GM21619 (cell line): ENCODE measurements around the gene RAB5IF.
"Not testable (repeated sequence)": the region's sequence is repeated elsewhere in the genome, so short reads cannot be mapped to it uniquely, and the experiment has no call there.

Source experiments
- ATAC-seq: cut with Tn5 transposase; IDR thresholded peaks from one replicate; pipeline ENCODE4 v1.9.1; 2021; ENCODE audit not compliant: unreplicated experiment

Gene RAB5IF

DNA sequence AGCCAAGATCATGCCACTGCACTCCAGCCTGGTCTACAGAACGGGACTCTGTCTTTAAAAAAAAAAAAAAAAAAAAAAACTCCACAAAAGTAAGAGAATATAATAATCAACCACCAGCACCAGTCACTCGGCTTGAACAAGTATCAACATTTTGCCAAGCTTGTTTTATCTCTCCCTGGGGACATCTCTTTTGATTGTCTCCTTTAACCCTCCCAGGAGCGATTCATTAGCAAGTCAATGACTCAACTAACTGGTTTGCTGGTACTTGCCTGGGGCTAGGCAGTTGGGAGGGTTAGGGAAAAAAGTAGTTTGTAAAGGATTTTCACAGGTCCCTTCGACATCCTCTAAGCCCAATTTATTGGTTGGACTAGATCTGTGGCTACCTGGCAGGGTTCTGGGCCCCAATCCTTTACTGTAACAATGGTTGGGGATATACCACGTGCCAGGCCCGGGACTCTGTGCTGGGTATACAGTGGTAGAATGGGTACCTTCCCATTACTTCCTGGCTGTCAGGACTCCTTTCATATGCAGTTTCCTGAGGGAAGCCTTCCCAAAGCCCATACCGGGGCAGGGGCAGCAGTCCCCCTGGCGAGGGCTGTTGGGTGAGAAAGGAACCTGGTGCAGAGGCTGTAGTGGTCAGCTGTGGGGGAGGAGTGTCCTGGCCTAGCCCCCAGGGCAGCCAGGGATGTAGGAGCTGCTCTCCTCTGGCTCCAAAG is 20.0 kb upstream of the RAB5IF start:
- ATAC-seq, result no peak

GRCh38 chr20:36587388-36588070 is 18.1 kb upstream of the RAB5IF start:
- ATAC-seq, result no peak

- no peak for ATAC-seq
These were observed 14.3 kb upstream of the RAB5IF start for GRCh38 chr20:36591281-36591680.

GRCh38 chr20:36591854-36592641 is 13.5 kb upstream of the RAB5IF start:
- ATAC-seq, result no peak

GRCh38 chr20:36593347-36593929 is 12.1 kb upstream of the RAB5IF start:
- ATAC-seq, result no peak

DNA sequence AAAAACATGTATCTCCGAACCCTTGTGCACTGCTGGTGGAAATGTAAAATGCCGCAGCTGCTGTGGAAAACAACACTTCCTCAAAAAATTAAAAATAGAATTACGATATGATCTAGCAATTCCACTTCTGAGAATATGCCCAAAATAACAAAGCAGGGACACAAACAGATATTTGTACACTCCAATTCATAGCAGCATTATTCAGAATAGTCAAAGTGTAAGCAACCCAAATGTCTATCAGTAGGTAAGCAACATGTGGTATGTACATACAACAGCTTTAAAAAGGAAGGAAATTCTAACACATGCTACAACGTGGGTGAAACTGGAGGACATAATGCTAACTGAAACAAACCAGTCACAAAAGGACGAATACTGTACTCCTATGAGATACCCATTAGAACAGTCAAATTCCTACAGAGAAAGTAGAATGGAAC is 5.7 kb upstream of the RAB5IF start:
- no peak for ATAC-seq

DNA sequence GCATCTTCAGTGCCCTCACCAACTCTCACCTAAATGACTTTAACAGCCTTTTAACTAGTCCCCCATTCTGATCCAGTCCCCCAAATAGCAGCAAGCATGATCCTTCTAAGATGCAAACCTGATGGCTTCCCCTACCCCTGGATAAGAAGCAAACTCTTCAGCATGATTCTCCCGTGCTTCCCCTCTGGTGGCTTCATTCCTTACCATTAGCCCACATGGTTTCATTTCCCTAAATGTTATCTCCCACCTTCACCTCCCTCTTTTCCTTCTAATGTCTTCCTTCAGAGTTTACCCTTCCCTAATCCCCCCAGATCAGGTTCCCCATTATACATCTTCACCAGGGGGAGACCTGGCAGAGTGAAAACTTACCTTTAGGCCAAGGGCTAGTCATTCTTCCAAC is 4.0 kb upstream of the RAB5IF start:
- ATAC-seq, result no peak

DNA sequence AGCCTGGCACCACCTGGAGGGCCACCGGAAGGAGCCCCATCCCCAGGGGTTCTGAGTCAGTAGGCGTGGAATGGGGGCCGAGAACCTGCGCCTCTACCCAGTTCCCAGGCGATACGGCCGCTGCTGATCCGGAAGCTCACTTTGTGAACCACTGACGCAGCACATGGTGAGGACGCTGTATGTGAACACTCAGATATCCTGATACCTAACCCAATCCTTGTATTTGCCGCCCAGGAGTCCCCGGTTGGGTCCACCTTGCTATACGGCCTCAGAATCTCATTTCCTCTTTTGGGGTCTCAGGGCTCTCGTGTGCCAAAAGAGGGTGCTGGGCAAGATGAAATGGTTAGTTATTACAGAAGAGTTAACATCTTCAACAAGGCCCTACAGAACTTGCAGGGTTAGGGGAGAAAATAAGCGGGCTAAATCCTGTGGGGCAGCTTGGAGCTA is 604 bp upstream of the RAB5IF start:
- peak; percentile 35 for ATAC-seq

DNA sequence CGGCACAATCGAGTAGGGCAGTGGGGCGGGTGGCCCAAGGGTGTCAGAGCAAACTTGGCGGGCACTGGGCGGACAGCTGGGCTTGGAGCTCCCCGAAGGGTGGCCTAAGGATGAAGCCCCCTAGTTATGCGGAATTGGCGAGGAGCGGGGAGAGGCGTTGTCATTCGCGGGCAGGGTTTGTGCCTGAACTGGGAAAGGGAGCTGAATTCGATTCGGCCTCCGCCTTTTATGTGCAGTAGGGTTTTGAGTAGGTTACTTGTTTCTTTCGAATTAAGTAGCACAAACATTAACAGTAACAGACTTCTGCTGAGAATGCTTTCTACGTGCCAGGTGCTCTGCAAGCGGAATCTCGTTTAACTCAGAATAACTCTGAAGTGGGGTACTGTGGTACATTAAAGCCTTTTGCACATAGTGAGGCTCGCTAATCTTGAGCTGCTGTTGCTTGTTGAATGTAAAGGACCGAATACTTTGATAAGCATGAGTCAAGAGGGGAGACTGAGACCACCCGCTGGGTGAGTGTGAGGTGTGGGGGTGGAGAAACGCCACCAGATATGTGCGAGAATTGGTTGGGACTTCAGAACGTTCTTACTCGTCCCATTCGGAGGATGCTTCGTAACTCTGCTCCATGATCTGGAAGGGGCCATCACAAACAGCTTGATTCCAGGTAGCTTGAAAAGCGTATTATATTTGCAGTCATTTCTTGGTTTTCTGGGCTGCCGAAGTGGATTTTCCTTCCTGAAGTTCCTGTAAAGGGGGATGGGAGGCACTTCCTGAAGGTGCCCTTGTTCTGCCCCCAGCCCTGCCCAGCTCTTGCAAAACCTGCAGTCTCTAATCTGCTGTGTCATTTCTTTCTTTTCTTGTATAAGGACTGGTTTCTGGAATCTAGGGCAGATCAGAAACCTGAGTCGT is 833 bp downstream of the RAB5IF start:
- no peak for ATAC-seq

GRCh38 chr20:36607586-36608387 is 2.2 kb downstream of the RAB5IF start:
- no peak for ATAC-seq

- not testable (repeated sequence) for ATAC-seq
These were observed 2.8 kb downstream of the RAB5IF start for GRCh38 chr20:36608388-36608728.

DNA sequence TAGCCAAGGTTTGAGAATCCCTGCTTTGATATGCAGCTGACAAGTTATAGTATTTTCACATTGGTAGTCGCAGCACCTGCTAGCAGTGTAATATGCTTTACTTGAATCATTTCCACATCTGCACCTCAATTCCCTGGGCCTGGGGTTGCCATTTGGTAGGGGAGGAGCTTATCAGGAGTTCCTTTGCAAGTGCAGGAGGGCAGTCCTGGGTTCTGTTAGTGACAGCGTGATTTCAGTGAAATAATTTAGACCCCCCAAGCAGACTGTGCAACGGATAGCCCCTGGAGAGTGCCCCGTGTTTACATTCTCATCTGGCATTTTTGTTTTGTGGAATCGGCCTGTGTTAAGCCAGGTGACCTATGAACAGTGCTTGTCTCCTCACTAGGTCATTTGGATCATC is 6.0 kb downstream of the RAB5IF start:
- ATAC-seq, result no peak

DNA sequence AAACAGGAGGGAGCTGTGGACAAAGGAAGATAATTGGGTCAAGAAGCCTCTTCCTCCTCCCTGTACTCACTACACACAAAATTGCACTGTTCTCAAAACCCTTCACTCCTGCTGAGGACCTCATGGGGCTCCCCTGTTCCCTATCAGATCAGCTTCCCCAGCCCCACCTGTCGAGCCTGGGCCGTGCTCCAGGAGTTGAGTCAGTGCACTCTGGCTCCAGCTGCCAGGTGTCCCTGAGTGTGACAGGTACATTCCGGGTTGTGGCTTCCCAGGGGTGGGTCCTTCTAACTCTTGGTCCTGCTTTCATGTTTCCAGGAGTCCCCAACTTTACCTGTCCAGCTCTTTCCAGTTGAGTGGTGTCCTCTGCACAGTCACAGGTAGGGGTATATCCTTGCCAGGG is 8.4 kb downstream of the RAB5IF start:
- ATAC-seq, result no peak

DNA sequence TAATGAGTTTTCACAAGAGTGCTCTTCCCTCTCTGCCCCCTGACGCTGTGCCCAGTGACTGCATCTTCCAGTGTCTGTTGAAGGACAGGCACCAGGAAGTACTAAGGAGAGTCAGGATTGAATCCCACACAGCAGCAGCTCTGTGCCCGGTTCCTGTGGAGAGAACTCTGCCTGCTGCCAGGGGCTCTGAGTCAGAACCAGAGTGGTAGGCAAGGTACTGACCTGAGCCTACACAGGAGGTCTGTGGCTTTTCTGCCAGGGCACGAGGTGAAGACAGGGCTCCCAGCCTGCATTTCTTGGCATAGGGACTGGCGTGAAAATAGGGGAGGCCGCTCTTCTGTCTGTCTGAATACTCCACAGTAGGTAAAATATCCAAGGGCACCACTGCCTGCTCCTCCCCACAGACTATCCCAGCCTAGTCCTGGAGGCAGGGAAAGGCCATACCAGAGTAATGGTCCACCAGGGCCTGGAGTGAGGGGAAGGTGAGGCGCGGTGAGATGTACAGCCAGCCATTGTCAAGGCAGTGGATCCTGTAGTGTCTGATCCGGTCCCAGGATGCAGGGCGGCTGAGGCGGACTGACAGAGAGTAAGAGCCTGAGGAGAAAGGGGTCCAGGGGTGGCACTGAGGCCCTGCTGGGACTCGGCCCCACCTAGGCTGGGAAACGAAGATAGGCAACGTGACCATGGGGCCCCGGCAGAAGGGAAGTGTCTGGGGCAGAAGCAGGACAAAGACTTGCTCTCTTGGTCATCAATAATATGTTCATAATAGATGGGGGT is 9.4 kb downstream of the RAB5IF start:
- no peak for ATAC-seq

DNA sequence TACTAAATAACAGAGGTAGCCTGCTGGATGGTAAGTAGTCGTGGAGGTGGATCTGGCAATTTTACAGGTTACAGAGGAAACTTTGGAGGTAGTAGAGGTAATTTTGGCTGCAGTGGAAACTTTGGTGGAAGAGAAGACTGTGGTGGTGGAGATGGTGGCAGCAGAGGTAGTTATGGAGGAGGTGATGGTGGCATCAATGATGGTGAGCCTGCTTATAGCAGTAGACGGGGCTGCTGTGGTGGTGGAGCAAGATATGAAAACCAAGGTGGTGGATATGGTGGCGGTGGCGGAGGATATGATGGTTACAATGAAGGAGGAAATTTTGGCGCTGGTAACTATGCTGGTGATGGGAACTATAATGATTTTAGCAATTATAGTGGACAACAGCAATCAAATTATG is 15.3 kb downstream of the RAB5IF start:
- no peak for ATAC-seq

- no peak for ATAC-seq
These were observed 17.9 kb downstream of the RAB5IF start for GRCh38 chr20:36623444-36623843.

DNA sequence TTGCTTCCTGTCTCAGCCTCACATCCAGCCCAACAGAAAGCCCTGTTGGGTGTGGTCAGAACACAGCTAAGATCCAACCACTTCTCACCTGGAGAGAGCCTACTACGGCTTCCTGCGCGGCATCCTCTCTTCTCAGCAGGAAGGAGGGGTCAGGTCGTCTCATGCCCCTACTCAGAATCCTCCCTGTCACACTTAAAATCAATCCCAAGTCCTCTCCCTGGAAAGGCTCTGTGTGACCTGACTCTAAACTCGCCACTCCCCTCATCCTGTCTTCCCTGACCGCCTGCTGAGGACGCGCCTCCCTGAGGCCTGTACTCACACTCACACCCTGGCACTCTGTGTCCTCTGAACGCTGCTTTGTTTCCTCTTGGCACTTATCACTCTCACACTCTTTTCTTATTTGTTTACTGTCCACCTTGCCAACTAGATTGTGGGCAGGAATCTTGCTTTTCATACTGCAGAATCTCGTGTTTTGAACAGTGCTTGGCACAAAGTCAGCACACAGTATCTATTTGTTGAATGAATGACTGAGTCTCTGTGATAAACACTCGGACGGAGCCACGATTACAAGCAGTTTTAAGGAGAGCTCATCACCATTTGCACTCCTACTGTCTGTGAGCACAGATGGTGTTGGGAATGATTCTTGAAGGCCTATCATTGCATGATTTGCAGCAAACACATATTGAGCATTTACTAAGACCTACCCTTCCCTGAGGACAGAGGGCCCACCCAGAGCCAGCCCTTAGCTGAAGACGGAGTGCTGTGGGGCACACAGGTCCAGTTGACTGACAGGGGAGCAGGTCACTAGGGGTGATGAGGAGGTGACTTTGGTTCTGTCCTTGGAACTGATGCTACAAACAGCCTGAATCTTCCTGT is 18.7 kb downstream of the RAB5IF start:
- no peak for ATAC-seq

- ATAC-seq, result no peak
These were observed 19.4 kb downstream of the RAB5IF start for GRCh38 chr20:36624944-36625324.
